Endodermal cell (in vitro differentiated cells): ENCODE measurements around the gene CDH4. TPM values are rescaled to one million over a fixed set of nuclear protein-coding genes. Genes with fewer than 3 reads are reported as not detected.

ENCODE experiments used
- DNase-seq: peaks from one replicate; pipeline ENCODE4 v3.0.0-alpha.2; 2017
- H3K27ac ChIP-seq: 2 replicates; pipeline ENCODE4 v1.5.1; 2013; ENCODE audit warnings: mild to moderate bottlenecking, low read depth, low read length, moderate library complexity
- H3K27me3 ChIP-seq: 2 replicates; pipeline ENCODE4 v1.6.1; 2013; ENCODE audit warnings: mild to moderate bottlenecking, low read length, moderate library complexity; ENCODE audit not compliant: insufficient read depth, control insufficient read depth, poor library complexity, severe bottlenecking
- H3K36me3 ChIP-seq: 2 replicates; pipeline ENCODE4 v1.7.0; 2013; ENCODE audit warnings: mild to moderate bottlenecking, low read length, moderate library complexity; ENCODE audit not compliant: control insufficient read depth, insufficient read depth
- H3K4me1 ChIP-seq: one replicate; pipeline ENCODE4 v1.7.0; 2013; ENCODE audit warnings: low read length; ENCODE audit not compliant: control insufficient read depth, insufficient read depth
- H3K4me3 ChIP-seq: 2 replicates; pipeline ENCODE4 v1.5.1; 2013; ENCODE audit warnings: mild to moderate bottlenecking, low read length, moderate library complexity
- H3K9ac ChIP-seq: 2 replicates; pipeline ENCODE4 v1.6.1; 2013; ENCODE audit warnings: mild to moderate bottlenecking, low read length, moderate library complexity; ENCODE audit not compliant: poor library complexity, severe bottlenecking; ENCODE audit errors: extremely low read depth
- H3K9me3 ChIP-seq: 2 replicates; pipeline ENCODE4 v1.6.1; 2013; ENCODE audit warnings: mild to moderate bottlenecking, low read length, moderate library complexity; ENCODE audit not compliant: control insufficient read depth
- H3K27ac Mint-ChIP-seq: 2 replicates; pipeline ENCODE4 v1.8.0; 2020; ENCODE audit warnings: mixed read lengths
- H3K27me3 Mint-ChIP-seq: 2 replicates; pipeline ENCODE4 v1.8.0; 2021; ENCODE audit warnings: mild to moderate bottlenecking, mixed read lengths; ENCODE audit not compliant: insufficient read depth
- H3K36me3 Mint-ChIP-seq: 2 replicates; pipeline ENCODE4 v1.8.0; 2020; ENCODE audit warnings: low read depth, mixed read lengths
- H3K4me1 Mint-ChIP-seq: 2 replicates; pipeline ENCODE4 v1.8.0; 2020; ENCODE audit warnings: mixed read lengths
- H3K4me3 Mint-ChIP-seq: 2 replicates; pipeline ENCODE4 v1.8.0; 2020; ENCODE audit warnings: mild to moderate bottlenecking, moderate library complexity, mixed read lengths
- H3K9me3 Mint-ChIP-seq: 2 replicates; pipeline ENCODE4 v1.8.0; 2020; ENCODE audit warnings: mild to moderate bottlenecking, mixed read lengths
- CTCF ChIP-seq: fragments of 200-600 bp; sonication (generic); conservative IDR thresholded peaks from 2 replicates; pipeline ENCODE4 v1.5.0; 2021; ENCODE audit warnings: antibody characterized with exemption, mild to moderate bottlenecking
- WGBS, 2 experiments: methylation state at CpG; one replicate each; pipeline versions ENCODE4 v1.1.5 to v1.1.7; 2013; ENCODE audit warnings: missing lambda C conversion rate in 2 of 2, mixed read lengths in 1 of 2; ENCODE audit not compliant: insufficient coverage in 1 of 2, insufficient read length in 1 of 2; 5-methylcytosine and 5-hydroxymethylcytosine counted together
- total RNA-seq, 2 donors: library from RNA; stranded (reverse); fragmentation: NEBNext Ultra II Directional in 1 of 2; extraction: Animal tissue kit (Norgen Biotek cat#: 25700) in 1 of 2; gene quantifications; 2 replicates in 1 of 2; 3 replicates in 1 of 2; pipeline ENCODE4 v1.2.1, GENCODE V29; 2021

The CDH4 gene
- total RNA-seq, 2 donors from 2014 or later: 1.8 to 5.8 TPM

GRCh38 chr20:61937963-61938838 is 686.1 kb downstream of the CDH4 start:
- Histone ChIP-seq H3K36me3 (no peaks in the 10 kb centered on the region), H3K4me3 (no peak overlapping the region), H3K9me3 (no peaks in the 10 kb centered on the region), H3K4me1 (no peaks in the 10 kb centered on the region), H3K9ac (no peak overlapping the region), H3K27me3 (no peaks in the 10 kb centered on the region), H3K27ac (no peak overlapping the region)
- peak; percentile 43 for DNase-seq
- no peaks in the 10 kb centered on the region for H3K9me3 Mint-ChIP-seq
- 88% methylated on average over 16 to 31 of the region's 31 CpGs for WGBS, 2 experiments
- no peak overlapping the region for H3K4me3 Mint-ChIP-seq
- no peak overlapping the region for H3K27ac Mint-ChIP-seq
- H3K27me3 Mint-ChIP-seq: no peaks in the 10 kb centered on the region
- no peak for TF ChIP-seq CTCF
- H3K4me1 Mint-ChIP-seq: peaks cover 7% of the 10 kb centered on the region
- H3K36me3 Mint-ChIP-seq: no peaks in the 10 kb centered on the region

- Histone ChIP-seq H3K4me3 (no peak overlapping the region), H3K36me3 (no peaks in the 10 kb centered on the region), H3K27me3 (no peaks in the 10 kb centered on the region), H3K4me1 (no peaks in the 10 kb centered on the region), H3K9ac (no peak overlapping the region), H3K9me3 (no peaks in the 10 kb centered on the region), H3K27ac (no peak overlapping the region)
- H3K27me3 Mint-ChIP-seq: no peaks in the 10 kb centered on the region
- no peak overlapping the region for H3K27ac Mint-ChIP-seq
- no peaks in the 10 kb centered on the region for H3K9me3 Mint-ChIP-seq
- H3K4me3 Mint-ChIP-seq: no peak overlapping the region
- peaks cover 7% of the 10 kb centered on the region for H3K4me1 Mint-ChIP-seq
- no peak for DNase-seq
- no peak for TF ChIP-seq CTCF
- WGBS, 2 experiments: 88 to 91% methylated on average over 19 to 27 of the region's 27 CpGs
- no peaks in the 10 kb centered on the region for H3K36me3 Mint-ChIP-seq
Measured at GRCh38 chr20:61938839-61939690, 687.0 kb downstream of the CDH4 start.

GRCh38 chr20:61939691-61940360 is 687.8 kb downstream of the CDH4 start:
- no peaks in the 10 kb centered on the region for H3K9me3 Mint-ChIP-seq

More at GRCh38 chr20:61939691-61940360, 687.8 kb downstream of the CDH4 start:
- Histone ChIP-seq H3K4me3 (no peak overlapping the region), H3K27ac (no peak overlapping the region), H3K4me1 (no peaks in the 10 kb centered on the region), H3K36me3 (no peaks in the 10 kb centered on the region), H3K9ac (no peak overlapping the region), H3K9me3 (no peaks in the 10 kb centered on the region), H3K27me3 (no peaks in the 10 kb centered on the region)
- DNase-seq: no peak
- Mint-ChIP-seq H3K4me1 (peaks cover 5% of the 10 kb centered on the region), H3K36me3 (no peaks in the 10 kb centered on the region), H3K27ac (no peak overlapping the region), H3K27me3 (no peaks in the 10 kb centered on the region), H3K4me3 (no peak overlapping the region)
- WGBS, 2 experiments: 84 to 88% methylated on average over 7 to 13 of the region's 13 CpGs
- TF ChIP-seq CTCF: no peak
